DND-41 (cell line): ENCODE measurements around the gene GNS.

Experiments used
- ATAC-seq: fragments of 200-7000 bp; cut with Tn5 transposase; 3 replicates; pipeline ENCODE4 v1.9.1; 2021; ENCODE audit warnings: low read depth; ENCODE audit not compliant: insufficient read depth
- DNase-seq: peaks from one replicate; pipeline ENCODE4 v3.0.0-alpha.2; 2020
- H2AFZ ChIP-seq: 2 replicates; pipeline ENCODE4 v1.6.0; 2012; ENCODE audit warnings: low read depth, low read length
- H3K27ac ChIP-seq: 2 replicates; pipeline ENCODE4 v1.5.1; 2012; ENCODE audit warnings: low read length, inconsistent platforms
- H3K27me3 ChIP-seq: fragments of 200-600 bp; sonication (generic); 2 replicates; pipeline ENCODE4 v1.6.0; 2012; ENCODE audit warnings: low read length, mild to moderate bottlenecking, inconsistent platforms; ENCODE audit not compliant: insufficient read depth, poor library complexity
- H3K36me3 ChIP-seq: 2 replicates; pipeline ENCODE4 v1.5.1; 2012; ENCODE audit warnings: low read length, inconsistent platforms; ENCODE audit not compliant: insufficient read depth
- H3K4me1 ChIP-seq: 2 replicates; pipeline ENCODE4 v1.5.1; 2012; ENCODE audit warnings: mild to moderate bottlenecking, low read length; ENCODE audit not compliant: insufficient read depth
- H3K4me2 ChIP-seq: 2 replicates; pipeline ENCODE4 v1.6.0; 2012; ENCODE audit warnings: mild to moderate bottlenecking, moderate library complexity, low read length, inconsistent platforms; ENCODE audit not compliant: insufficient read depth
- H3K4me3 ChIP-seq, 2 experiments: fragments of 200-600 bp in 1 of 2; shearing (Covaris generic) in 1 of 2; 2 replicates each; pipeline ENCODE4 v1.5.1; 2012 to 2016; ENCODE audit warnings: inconsistent platforms in 2 of 2, low read length in 2 of 2, mild to moderate bottlenecking in 2 of 2, low read depth in 1 of 2, moderate library complexity in 1 of 2
- H3K79me2 ChIP-seq: 2 replicates; pipeline ENCODE4 v1.6.0; 2012; ENCODE audit warnings: low read length, inconsistent platforms; ENCODE audit not compliant: insufficient read depth
- H3K9ac ChIP-seq: 2 replicates; pipeline ENCODE4 v1.6.0; 2012; ENCODE audit warnings: low read depth, mild to moderate bottlenecking, inconsistent platforms, low read length, moderate library complexity
- H3K9me3 ChIP-seq: 2 replicates; pipeline ENCODE4 v1.5.1; 2012; ENCODE audit warnings: low read length, moderate library complexity, mild to moderate bottlenecking, inconsistent platforms; ENCODE audit not compliant: insufficient read depth, severe bottlenecking
- H4K20me1 ChIP-seq: 2 replicates; pipeline ENCODE4 v1.6.0; 2012; ENCODE audit warnings: low read length; ENCODE audit not compliant: insufficient read depth
- CTCF ChIP-seq: IDR thresholded peaks from 2 replicates; pipeline ENCODE4 v1.5.1; 2012; ENCODE audit warnings: borderline replicate concordance, low read length, moderate library complexity, mild to moderate bottlenecking; ENCODE audit not compliant: poor library complexity, severe bottlenecking; ENCODE audit errors: extremely low read depth
- EZH2 ChIP-seq: IDR thresholded peaks from 3 replicates; pipeline ENCODE4 v1.6.1; 2012; ENCODE audit warnings: borderline replicate concordance, low read depth, mild to moderate bottlenecking, moderate library complexity, low read length, inconsistent platforms; ENCODE audit not compliant: severe bottlenecking

The GNS gene

GRCh38 chr12:64737539-64737938, 21.7 kb downstream of the GNS start:
- Histone ChIP-seq H2AFZ (no peak overlapping the region), H3K36me3 (peaks cover 61% of the 10 kb centered on the region), H3K4me2 (no peak overlapping the region), H3K79me2 (no peaks in the 10 kb centered on the region), H3K9me3 (no peaks in the 10 kb centered on the region), H3K4me3 (no peak overlapping the region), H3K9ac (no peak overlapping the region), H3K27me3 (no peaks in the 10 kb centered on the region), H3K27ac (no peak overlapping the region), H3K4me1 (no peaks in the 10 kb centered on the region), H4K20me1 (no peaks in the 10 kb centered on the region)
- ATAC-seq (no peak), DNase-seq (peak; percentile 14)
- TF ChIP-seq EZH2 = no peak
- no peak for TF ChIP-seq CTCF

GRCh38 chr12:64736771-64737170, 22.4 kb downstream of the GNS start:
- Histone ChIP-seq H3K4me3 (no peak overlapping the region), H3K4me1 (no peaks in the 10 kb centered on the region), H2AFZ (no peak overlapping the region), H3K9me3 (no peaks in the 10 kb centered on the region), H3K36me3 (peaks cover 56% of the 10 kb centered on the region), H3K27me3 (no peaks in the 10 kb centered on the region), H3K79me2 (no peaks in the 10 kb centered on the region), H3K4me2 (no peak overlapping the region), H3K27ac (no peak overlapping the region), H3K9ac (no peak overlapping the region), H4K20me1 (no peaks in the 10 kb centered on the region)
- DNase-seq = no peak
- ATAC-seq = no peak
- no peak for TF ChIP-seq EZH2
- no peak for TF ChIP-seq CTCF

DNA sequence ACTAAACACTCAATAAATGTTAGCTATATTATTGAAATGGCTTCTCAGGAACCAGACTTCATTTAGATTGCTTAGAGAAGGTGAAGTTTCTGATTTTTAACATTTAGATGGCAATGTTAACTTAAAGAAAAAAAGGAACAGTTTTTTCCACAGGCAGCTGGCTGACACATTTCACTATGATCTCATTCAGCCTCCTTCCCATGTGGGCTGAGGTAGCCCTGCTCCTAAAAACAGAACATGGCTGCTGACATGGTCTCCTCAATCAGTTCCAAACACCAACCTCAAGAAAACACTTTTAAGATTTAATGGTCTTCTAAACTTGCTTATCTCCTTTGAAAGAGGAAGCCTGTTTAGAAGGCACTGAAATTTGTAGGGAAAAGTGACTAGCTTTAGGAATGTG, 23.8 kb downstream of the GNS start:
- DNase-seq = no peak
- H3K4me1 ChIP-seq = peaks cover 4% of the 10 kb centered on the region; the same call in 1 of the 2 replicates
- ATAC-seq = no peak
- no peak overlapping the region for H2AFZ ChIP-seq
- H3K4me3 ChIP-seq = no peak overlapping the region
- no peaks in the 10 kb centered on the region for H4K20me1 ChIP-seq
- TF ChIP-seq CTCF = no peak
- no peak for TF ChIP-seq EZH2
- peaks cover 44% of the 10 kb centered on the region for H3K36me3 ChIP-seq
- H3K27ac ChIP-seq = no peak overlapping the region
- H3K9me3 ChIP-seq = no peaks in the 10 kb centered on the region
- H3K9ac ChIP-seq = no peak overlapping the region
- H3K79me2 ChIP-seq = no peaks in the 10 kb centered on the region
- H3K4me2 ChIP-seq = no peak overlapping the region
- no peaks in the 10 kb centered on the region for H3K27me3 ChIP-seq

- ATAC-seq (no peak), DNase-seq (no peak)
- Histone ChIP-seq H4K20me1 (no peaks in the 10 kb centered on the region), H3K27ac (no peak overlapping the region), H3K9ac (no peak overlapping the region), H3K4me1 (peaks cover 5% of the 10 kb centered on the region; the same call in 1 of the 2 replicates), H3K27me3 (no peaks in the 10 kb centered on the region), H3K36me3 (peaks cover 33% of the 10 kb centered on the region), H3K9me3 (no peaks in the 10 kb centered on the region), H3K4me3 (no peak overlapping the region), H3K79me2 (no peaks in the 10 kb centered on the region), H3K4me2 (no peak overlapping the region), H2AFZ (no peak overlapping the region)
- no peak for TF ChIP-seq CTCF
- no peak for TF ChIP-seq EZH2
These were observed 25.3 kb downstream of the GNS start for GRCh38 chr12:64733857-64734256.
